ENCODE results near the gene NARS2. TPM values are rescaled to one million over a fixed set of nuclear protein-coding genes. Genes with fewer than 3 reads are reported as not detected.
"Not testable (repeated sequence)": the region's sequence is repeated elsewhere in the genome, so short reads cannot be mapped to it uniquely, and the experiment has no call there.

NARS2 gene
- total RNA-seq, 2 donors from 2014 or later = 18.5 to 18.7 TPM

- DNase-seq (ENCODE audit: low spot score in 2 of 2) (no peak), ATAC-seq (no peak)
- Mint-ChIP-seq H3K27ac (no peak overlapping the region), H3K36me3 (peaks cover 19 to 27% of the 10 kb centered on the region in 2 donors), H3K9me3 (peaks cover 0 to 4% of the 10 kb centered on the region in 2 donors)
Observed at GRCh38 chr11:78560826-78561484, 13.7 kb downstream of the NARS2 start.

- peaks cover 18 to 35% of the 10 kb centered on the region in 2 donors for H3K36me3 Mint-ChIP-seq
Observed at GRCh38 chr11:78560153-78560552, 14.5 kb downstream of the NARS2 start.

GRCh38 chr11:78557236-78557635 is 17.4 kb downstream of the NARS2 start:
- ATAC-seq (no peak), DNase-seq (ENCODE audit: low spot score in 2 of 2) (no peak)
- Mint-ChIP-seq H3K36me3 (peaks cover 14 to 42% of the 10 kb centered on the region in 2 donors), H3K27ac (no peak overlapping the region), H3K9me3 (peaks cover 0 to 16% of the 10 kb centered on the region in 2 donors)

More at GRCh38 chr11:78560153-78560552, 14.5 kb downstream of the NARS2 start:
- Mint-ChIP-seq H3K27ac (no peak overlapping the region), H3K9me3 (peaks cover 0 to 11% of the 10 kb centered on the region in 2 donors)
- peak; percentile 34 to 74 for ATAC-seq
- no peak for DNase-seq (ENCODE audit: low spot score in 2 of 2)

- Mint-ChIP-seq H3K36me3 (peaks cover 14 to 47% of the 10 kb centered on the region in 2 donors), H3K27ac (no peak overlapping the region), H3K9me3 (peaks cover 0 to 16% of the 10 kb centered on the region in 2 donors)
- DNase-seq (ENCODE audit: low spot score in 2 of 2) (no peak), ATAC-seq (peak in 1 of 2 donors; percentile 63)
Observed at GRCh38 chr11:78555592-78555991, 19.1 kb downstream of the NARS2 start.

GRCh38 chr11:78552881-78553280 is 21.8 kb downstream of the NARS2 start:
- Mint-ChIP-seq H3K9me3 (peaks cover 0 to 16% of the 10 kb centered on the region in 2 donors), H3K36me3 (peaks cover 10 to 34% of the 10 kb centered on the region in 2 donors)

GRCh38 chr11:78552139-78552538 is 22.5 kb downstream of the NARS2 start:
- not testable (repeated sequence) for ATAC-seq; H3K27ac Mint-ChIP-seq; DNase-seq (ENCODE audit: low spot score in 2 of 2)
- H3K36me3 Mint-ChIP-seq = peaks cover 10 to 32% of the 10 kb centered on the region in 2 donors
- peaks cover 0 to 16% of the 10 kb centered on the region in 2 donors for H3K9me3 Mint-ChIP-seq

More at GRCh38 chr11:78552881-78553280, 21.8 kb downstream of the NARS2 start:
- DNase-seq (ENCODE audit: low spot score in 2 of 2) (no peak), ATAC-seq (no peak)
- H3K27ac Mint-ChIP-seq = no peak overlapping the region

- peaks cover 8 to 21% of the 10 kb centered on the region in 2 donors for H3K36me3 Mint-ChIP-seq
- DNase-seq (ENCODE audit: low spot score in 2 of 2) (no peak), ATAC-seq (no peak)
- no peak overlapping the region for H3K27ac Mint-ChIP-seq
- H3K9me3 Mint-ChIP-seq = peaks cover 0 to 13% of the 10 kb centered on the region in 2 donors
Observed at GRCh38 chr11:78551066-78551465, 23.6 kb downstream of the NARS2 start.

GRCh38 chr11:78549624-78550409 is 24.8 kb downstream of the NARS2 start:
- Mint-ChIP-seq H3K27ac (no peak overlapping the region), H3K36me3 (peaks cover 0 to 11% of the 10 kb centered on the region in 2 donors), H3K9me3 (peaks cover 0 to 5% of the 10 kb centered on the region in 2 donors)
- DNase-seq (ENCODE audit: low spot score in 2 of 2) (no peak), ATAC-seq (no peak)

- ATAC-seq (no peak), DNase-seq (ENCODE audit: low spot score in 2 of 2) (no peak)
- H3K27ac Mint-ChIP-seq = no peak overlapping the region
- peaks cover 0 to 6% of the 10 kb centered on the region in 2 donors for H3K9me3 Mint-ChIP-seq
- H3K36me3 Mint-ChIP-seq = peaks cover 2 to 13% of the 10 kb centered on the region in 2 donors
Observed at GRCh38 chr11:78548911-78549590, 25.6 kb downstream of the NARS2 start.

GRCh38 chr11:78547931-78548705 is 26.5 kb downstream of the NARS2 start:
- Mint-ChIP-seq H3K9me3 (peaks cover 0 to 9% of the 10 kb centered on the region in 2 donors), H3K36me3 (peaks cover 6 to 17% of the 10 kb centered on the region in 2 donors), H3K27ac (no peak overlapping the region)
- no peak for ATAC-seq
- DNase-seq (ENCODE audit: low spot score in 2 of 2) = no peak

GRCh38 chr11:78542007-78542406 is 32.7 kb downstream of the NARS2 start:
- ATAC-seq = no peak
- no peak overlapping the region for H3K27ac Mint-ChIP-seq
- no peak for DNase-seq (ENCODE audit: low spot score in 2 of 2)
- peaks cover 0 to 4% of the 10 kb centered on the region in 2 donors for H3K9me3 Mint-ChIP-seq
- H3K36me3 Mint-ChIP-seq = peaks cover 6 to 11% of the 10 kb centered on the region in 2 donors

GRCh38 chr11:78541537-78541936 is 33.1 kb downstream of the NARS2 start:
- no peak for ATAC-seq
- no peak for DNase-seq (ENCODE audit: low spot score in 2 of 2)
- H3K36me3 Mint-ChIP-seq = peaks cover 6 to 11% of the 10 kb centered on the region in 2 donors

GRCh38 chr11:78540256-78540655 is 34.4 kb downstream of the NARS2 start:
- no peak for ATAC-seq
- DNase-seq (ENCODE audit: low spot score in 2 of 2) = no peak
- H3K27ac Mint-ChIP-seq = peak overlapping the region in 1 of 2 donors; percentile 9
- peaks cover 6 to 11% of the 10 kb centered on the region in 2 donors for H3K36me3 Mint-ChIP-seq
- peaks cover 0 to 4% of the 10 kb centered on the region in 2 donors for H3K9me3 Mint-ChIP-seq

More at GRCh38 chr11:78541537-78541936, 33.1 kb downstream of the NARS2 start:
- Mint-ChIP-seq H3K9me3 (peaks cover 0 to 4% of the 10 kb centered on the region in 2 donors), H3K27ac (no peak overlapping the region)

- ATAC-seq (no peak), DNase-seq (ENCODE audit: low spot score in 2 of 2) (no peak)
- Mint-ChIP-seq H3K9me3 (peaks cover 0 to 4% of the 10 kb centered on the region in 2 donors), H3K27ac (no peak overlapping the region), H3K36me3 (peaks cover 6 to 11% of the 10 kb centered on the region in 2 donors)
Observed at GRCh38 chr11:78539506-78539905, 35.2 kb downstream of the NARS2 start.

- no peak for DNase-seq (ENCODE audit: low spot score in 2 of 2)
- no peak for ATAC-seq
- Mint-ChIP-seq H3K27ac (no peak overlapping the region), H3K36me3 (peaks cover 5% of the 10 kb centered on the region in 2 donors), H3K9me3 (no peaks in the 10 kb centered on the region)
Observed at GRCh38 chr11:78536933-78537332, 37.7 kb downstream of the NARS2 start.

- H3K9me3 Mint-ChIP-seq = no peaks in the 10 kb centered on the region
- peak overlapping the region in 1 of 2 donors; percentile 18 for H3K27ac Mint-ChIP-seq
- H3K36me3 Mint-ChIP-seq = peaks cover 5% of the 10 kb centered on the region in 2 donors
- ATAC-seq (no peak), DNase-seq (ENCODE audit: low spot score in 2 of 2) (no peak)
Observed at GRCh38 chr11:78535920-78536319, 38.7 kb downstream of the NARS2 start.
